ENCODE results near the gene ITPKB.

ITPKB gene

GRCh38 chr1:226704169-226704937, 34.7 kb downstream of the ITPKB start:
- DNase-seq (ENCODE audit: insufficient read length, low spot score) (no peak), FAIRE-seq (no peak)
- TF ChIP-seq CTCF (IDR thresholded peaks at IDR 0.05; ENCODE audit: insufficient read depth, missing control alignments): no peak

GRCh38 chr1:226702957-226703831, 35.9 kb downstream of the ITPKB start:
- no peak for TF ChIP-seq CTCF (IDR thresholded peaks at IDR 0.05; ENCODE audit: insufficient read depth, missing control alignments)
- DNase-seq (ENCODE audit: insufficient read length, low spot score): no peak
- FAIRE-seq: no peak

GRCh38 chr1:226702318-226702956, 36.6 kb downstream of the ITPKB start:
- FAIRE-seq: no peak
- DNase-seq (ENCODE audit: insufficient read length, low spot score): no peak
- TF ChIP-seq CTCF (IDR thresholded peaks at IDR 0.05; ENCODE audit: insufficient read depth, missing control alignments): no peak

GRCh38 chr1:226700861-226701260, 38.2 kb downstream of the ITPKB start:
- TF ChIP-seq CTCF (IDR thresholded peaks at IDR 0.05; ENCODE audit: insufficient read depth, missing control alignments): no peak
- FAIRE-seq: no peak
- no peak for DNase-seq (ENCODE audit: insufficient read length, low spot score)

GRCh38 chr1:226699166-226699565, 39.9 kb downstream of the ITPKB start:
- FAIRE-seq: no peak
- DNase-seq (ENCODE audit: insufficient read length, low spot score): no peak
- TF ChIP-seq CTCF (IDR thresholded peaks at IDR 0.05; ENCODE audit: insufficient read depth, missing control alignments): no peak

GRCh38 chr1:226698659-226699058, 40.4 kb downstream of the ITPKB start:
- DNase-seq (ENCODE audit: insufficient read length, low spot score) (no peak), FAIRE-seq (no peak)
- TF ChIP-seq CTCF (IDR thresholded peaks at IDR 0.05; ENCODE audit: insufficient read depth, missing control alignments): no peak

All from D721Med (cell line).